HG02870 (cell line): ENCODE measurements around the gene CAP2.
A peak's percentile ranks its signal among the peaks of the same experiment; 100 is the strongest.
"Not testable (repeated sequence)": the region's sequence is repeated elsewhere in the genome, so short reads cannot be mapped to it uniquely, and the experiment has no call there.

Source experiments
- ATAC-seq: cut with Tn5 transposase; IDR thresholded peaks from one replicate; pipeline ENCODE4 v1.9.1; 2021; ENCODE audit warnings: mild to moderate bottlenecking, moderate library complexity; ENCODE audit not compliant: unreplicated experiment

CAP2 gene

GRCh38 chr6:17432356-17432755 is 39.0 kb downstream of the CAP2 start:
- no peak for ATAC-seq

DNA sequence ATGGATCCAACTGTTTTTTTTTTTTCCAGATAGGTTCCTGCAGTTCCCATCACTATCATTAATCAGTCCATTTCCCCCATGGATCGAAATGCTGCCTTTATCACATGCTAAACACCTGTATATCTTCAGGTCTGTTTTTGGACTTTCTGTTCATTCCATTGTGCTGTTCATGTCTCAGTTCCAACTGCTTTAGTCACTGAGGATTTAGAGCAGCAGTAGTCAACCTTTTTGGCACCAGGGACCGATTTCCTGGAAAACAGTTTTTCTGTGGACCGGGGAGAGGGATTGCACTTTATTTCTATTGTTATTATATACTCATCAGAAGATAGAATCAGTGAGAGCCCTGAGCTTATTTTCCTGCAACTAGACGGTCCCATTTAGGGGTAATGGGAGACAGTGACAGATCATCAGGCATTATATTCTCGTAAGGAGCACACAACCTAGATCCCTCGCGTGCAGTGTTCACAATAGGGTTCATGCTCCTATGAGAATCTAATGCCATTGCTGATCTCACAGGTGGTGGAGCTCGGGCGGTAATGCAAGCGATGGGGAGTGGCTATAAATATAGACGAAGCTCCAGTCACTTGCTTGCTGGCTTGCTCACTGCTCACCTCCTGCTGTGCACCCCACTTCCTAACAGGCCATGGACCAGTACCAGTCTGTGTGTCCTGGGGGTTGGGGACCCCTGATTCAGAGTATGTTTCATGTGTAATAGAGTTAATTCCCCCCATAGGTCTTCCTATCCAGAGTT is 46.0 kb downstream of the CAP2 start:
- ATAC-seq: no peak

DNA sequence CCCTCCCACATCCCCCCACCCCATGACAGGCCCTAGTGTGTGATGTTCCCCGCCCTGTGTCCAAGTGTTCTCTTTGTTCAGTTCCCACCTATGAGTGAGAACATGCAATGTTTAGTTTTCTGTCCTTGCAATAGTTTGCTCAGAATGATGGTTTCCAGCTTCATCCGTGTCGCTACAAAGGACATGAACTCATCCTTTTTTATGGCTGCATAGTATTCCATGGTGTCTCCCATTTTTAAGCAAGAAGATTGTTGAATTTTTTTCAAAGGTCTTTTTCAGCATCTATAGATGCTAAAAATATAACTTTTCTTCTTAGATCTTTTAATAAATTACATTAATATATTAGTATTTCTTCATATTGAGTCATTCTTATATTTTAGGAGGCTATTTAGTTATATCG is 47.4 kb downstream of the CAP2 start:
- not testable (repeated sequence) for ATAC-seq

DNA sequence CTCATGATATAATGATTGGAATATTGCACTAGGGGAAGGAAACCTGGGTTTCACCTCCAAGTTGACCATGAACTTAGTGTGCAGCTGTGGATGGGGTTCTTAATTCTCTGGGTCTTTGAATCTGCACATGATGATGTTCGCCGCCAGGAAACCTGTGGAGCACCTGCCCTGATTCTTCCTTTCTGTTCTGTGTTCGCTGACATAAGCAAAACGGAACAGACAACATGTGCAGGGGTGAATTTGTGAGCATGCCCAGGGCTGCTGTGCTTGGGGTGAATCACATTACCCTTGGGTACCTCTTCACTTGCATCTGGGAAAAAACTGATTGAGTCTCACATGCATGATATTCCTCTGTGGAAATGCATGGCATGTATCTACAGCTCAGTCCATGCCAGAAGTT is 48.8 kb downstream of the CAP2 start:
- no peak for ATAC-seq

- no peak for ATAC-seq
Observed at GRCh38 chr6:17446713-17447112, 53.3 kb downstream of the CAP2 start.

GRCh38 chr6:17448165-17448564 is 54.8 kb downstream of the CAP2 start:
- ATAC-seq: no peak

DNA sequence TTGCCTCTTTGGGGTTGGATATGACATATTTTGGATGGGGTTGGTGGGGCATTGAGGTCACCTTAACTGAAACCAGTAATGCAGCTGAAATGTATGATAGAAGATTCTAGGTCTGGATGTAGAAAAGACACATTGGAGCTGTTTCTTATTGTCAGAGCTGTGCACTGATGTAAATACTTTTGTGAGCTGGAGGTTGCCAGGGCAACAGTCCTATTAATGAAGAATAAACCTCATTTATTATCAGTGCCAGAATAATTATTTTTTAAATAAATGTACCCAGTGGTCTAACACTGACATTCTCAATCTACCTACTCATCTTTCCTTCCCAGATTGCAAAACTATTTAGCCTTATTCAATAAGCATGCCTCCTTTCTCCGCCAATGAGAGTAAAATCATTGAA is 57.0 kb downstream of the CAP2 start:
- ATAC-seq: no peak

GRCh38 chr6:17450832-17451231 is 57.4 kb downstream of the CAP2 start:
- no peak for ATAC-seq

GRCh38 chr6:17452096-17452495 is 58.7 kb downstream of the CAP2 start:
- no peak for ATAC-seq

- ATAC-seq: no peak
Observed at GRCh38 chr6:17454316-17455005, 61.1 kb downstream of the CAP2 start.

DNA sequence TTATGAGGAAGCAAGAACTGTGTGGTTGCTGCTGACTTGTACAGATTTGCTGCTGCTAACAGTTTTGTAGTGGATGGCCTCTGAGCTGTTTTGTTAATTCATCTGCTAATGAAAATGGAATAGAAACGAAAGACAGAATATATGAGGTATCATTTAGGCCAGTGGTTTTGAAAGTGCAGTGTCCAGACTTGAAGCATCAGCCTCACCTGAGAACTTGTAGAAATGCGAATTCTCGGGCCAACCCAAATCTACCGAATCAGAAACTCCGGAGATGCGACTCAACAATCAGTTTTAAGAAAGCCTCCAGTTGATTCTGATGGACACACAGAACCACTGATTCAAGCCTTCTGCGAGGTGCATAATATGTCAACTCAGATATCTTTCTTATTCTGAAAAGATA is 62.5 kb downstream of the CAP2 start:
- no peak for ATAC-seq

DNA sequence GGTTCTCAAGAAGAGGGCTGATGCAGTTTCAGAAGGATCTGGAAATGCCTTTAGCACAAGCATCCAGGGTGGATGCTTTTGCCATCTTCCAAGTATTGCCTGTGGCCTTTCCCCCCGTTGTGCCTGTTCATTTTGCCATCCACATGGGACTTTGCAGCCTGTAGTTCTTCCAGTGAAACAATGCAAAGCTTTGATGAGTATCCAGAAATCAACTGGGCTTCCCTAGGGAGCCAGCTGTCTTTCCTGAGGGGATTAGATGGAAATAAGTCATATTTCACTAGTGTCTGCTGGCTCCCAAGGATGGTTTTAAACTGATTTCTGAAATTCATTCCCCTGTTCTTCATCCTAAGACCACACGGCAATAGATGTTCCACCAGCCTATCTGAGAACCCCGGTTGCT is 63.3 kb downstream of the CAP2 start:
- no peak for ATAC-seq

DNA sequence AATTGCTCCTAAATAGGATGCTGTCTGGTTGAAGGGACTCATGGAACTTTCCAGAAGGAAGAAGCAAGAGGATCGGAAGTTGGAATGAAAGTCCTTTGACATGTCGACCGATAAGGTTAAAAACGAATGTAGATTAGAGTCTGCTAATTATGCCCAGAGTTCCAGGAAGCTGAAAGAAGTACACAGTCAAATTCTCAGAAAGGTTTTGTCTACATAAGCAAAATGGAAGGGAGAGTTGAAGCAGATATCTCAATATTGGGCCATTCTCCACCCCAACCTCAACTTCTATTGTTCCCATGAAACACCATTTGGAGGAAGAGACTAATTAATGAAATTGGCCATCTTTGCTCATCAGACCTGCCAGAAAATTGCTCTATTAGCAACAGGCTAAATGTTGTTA is 64.0 kb downstream of the CAP2 start:
- ATAC-seq: no peak

DNA sequence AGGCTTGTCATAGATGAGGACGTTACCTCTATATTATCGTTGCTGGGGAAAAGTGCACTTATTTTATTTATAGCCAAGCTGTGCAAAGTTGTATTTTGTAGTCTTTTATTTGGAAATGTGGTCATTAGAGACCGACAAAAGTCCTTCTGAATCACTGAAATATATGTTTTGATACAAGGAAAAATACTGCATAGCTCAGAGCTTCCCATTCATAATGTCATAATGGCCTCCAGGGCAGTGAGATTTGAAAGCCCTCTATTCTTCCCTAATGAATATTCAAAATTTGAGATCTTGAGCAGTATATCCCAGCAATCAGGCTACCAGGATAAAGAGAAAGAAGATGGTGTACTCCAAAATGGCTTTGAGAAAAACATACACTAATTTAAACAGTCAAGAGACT is 64.6 kb downstream of the CAP2 start:
- no peak for ATAC-seq

DNA sequence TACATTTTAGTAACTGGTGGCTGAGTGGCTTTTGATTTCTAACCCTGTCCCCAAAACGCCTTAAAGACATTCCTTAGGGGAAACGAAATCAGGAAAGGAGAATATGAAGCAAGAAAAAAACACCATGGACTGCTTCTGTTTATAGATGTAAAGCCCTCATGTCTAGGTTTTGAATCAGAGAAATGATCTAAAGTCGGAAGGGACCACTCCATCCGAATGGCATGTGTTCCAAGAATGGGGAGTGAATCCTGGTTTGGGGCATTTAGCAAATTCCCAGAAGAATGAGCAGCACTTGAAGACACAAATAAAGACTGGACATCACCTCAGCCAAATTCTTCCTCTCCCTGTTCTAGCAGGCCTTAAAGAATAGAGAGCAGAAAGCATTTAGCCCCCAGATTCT is 65.6 kb downstream of the CAP2 start:
- ATAC-seq: no peak

DNA sequence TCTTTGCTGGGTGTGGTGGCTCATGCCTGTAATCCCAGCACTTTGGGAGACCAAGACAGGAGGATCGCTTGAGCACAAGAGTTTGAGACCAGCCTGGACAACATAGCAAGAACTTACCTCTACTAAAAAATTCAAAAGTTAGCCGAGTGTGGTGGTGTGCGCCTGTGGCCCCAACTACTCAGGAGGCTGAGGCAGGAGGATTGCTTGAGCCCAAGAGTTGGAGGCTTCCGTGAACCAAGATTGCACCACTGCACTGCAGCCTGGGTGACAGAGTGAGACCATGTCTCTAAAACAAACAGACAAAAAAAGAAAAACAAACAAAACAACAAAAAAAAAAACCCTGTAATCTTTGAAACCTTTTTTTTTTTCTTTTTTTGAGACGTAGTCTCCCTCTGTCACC is 67.5 kb downstream of the CAP2 start:
- no peak for ATAC-seq

DNA sequence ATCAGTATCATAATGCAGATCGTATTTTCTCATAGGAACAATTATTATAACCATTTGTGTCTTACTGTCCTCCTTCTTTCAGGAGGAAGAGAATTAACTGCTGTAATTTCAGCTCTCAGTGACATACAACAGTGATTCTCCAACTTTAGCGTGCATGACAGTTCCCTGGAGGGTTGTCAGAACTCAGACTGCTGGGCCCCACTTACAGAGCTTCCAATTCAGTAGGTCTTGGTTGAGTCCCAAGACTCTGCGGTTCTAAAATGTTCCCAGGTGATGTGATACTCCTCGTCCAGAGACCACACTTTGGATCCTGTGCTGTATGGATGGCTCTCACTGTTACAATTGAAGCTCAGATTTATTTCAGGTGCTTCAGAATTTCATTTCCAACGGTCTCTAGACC is 72.8 kb downstream of the CAP2 start:
- ATAC-seq: no peak

- ATAC-seq: no peak
Observed at GRCh38 chr6:17466707-17467106, 73.3 kb downstream of the CAP2 start.

DNA sequence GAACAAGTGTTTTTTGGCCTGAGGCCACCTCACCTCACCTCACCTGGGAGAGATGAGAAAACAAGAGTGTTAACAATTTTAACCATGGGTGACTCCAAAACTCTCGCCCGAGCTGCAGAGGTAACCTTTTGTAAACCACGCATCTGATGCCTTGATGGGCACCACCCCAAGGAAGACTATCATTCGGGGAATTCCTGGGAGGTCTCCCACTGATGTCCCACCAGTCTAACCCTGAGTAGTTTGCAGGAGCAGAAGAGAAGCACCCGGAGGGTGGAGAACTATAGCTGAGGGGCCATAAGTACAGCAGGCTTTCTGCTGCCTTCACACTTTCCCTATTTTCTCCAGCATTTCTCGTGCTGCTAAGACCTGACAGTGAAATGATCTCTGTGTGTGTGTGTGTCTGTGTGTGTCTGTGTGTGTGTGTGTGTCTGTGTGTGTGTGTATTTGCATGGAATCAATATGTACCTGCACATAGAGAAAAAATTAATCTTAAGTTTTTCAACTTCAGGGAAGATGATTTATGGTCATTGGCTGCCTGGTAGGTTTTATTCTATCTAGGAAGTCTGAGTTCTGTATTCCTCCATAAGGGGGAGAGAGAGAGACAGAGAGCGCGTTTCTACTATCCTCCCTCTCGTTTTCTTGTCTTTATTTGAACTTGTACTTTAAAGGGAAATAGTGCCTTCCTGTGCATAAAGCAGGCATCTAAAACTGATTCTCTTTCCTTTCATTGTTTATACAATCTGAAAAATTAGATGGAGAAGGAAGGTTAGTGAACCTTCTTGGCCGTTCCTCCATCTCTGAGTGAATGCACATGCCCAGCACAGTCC is 75.8 kb downstream of the CAP2 start:
- no peak for ATAC-seq

GRCh38 chr6:17470202-17470937 is 77.0 kb downstream of the CAP2 start:
- ATAC-seq: peak; percentile 68

DNA sequence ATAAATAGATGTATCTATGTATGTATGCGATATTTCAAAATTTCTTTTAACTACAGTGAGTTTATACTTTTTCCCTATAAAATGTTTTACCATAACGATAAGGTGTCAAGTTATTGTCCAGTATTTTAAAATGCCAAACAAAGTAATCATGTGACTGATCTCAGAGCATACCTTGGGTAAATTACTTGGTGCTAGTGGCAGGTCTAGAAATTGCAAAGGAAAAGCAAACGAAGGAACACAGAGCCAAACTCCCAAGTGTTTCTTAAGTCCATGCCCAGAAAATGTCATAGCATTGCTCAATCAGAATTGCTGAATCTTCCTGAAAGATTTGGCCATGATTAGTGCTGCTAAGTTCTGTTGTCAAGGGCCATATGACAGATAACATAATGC is 77.5 kb downstream of the CAP2 start:
- no peak for ATAC-seq
